Natural killer cell (primary cell): Measurements from ENCODE around the gene TMEM175. TPM values are rescaled to one million over a fixed set of nuclear protein-coding genes. Genes with fewer than 3 reads are reported as not detected.

Experiments used
- ATAC-seq, 3 donors: fragments of 150-1000 bp in 2 of 3; fragments of 200-7000 bp in 1 of 3; cut with Tn5 transposase; 1 replicate in 1 of 3; 2 replicates in 2 of 3; pipeline ENCODE4 v1.10.0; 2021; ENCODE audit warnings: mild to moderate bottlenecking in 2 of 3, moderate library complexity in 2 of 3
- DNase-seq, 2 donors: peaks; one replicate each; pipeline versions ENCODE4 v3.0.0 to v3.0.0-alpha.2; 2013 to 2021; ENCODE audit warnings: mixed read lengths in 1 of 2
- H3K27ac ChIP-seq: one replicate; pipeline ENCODE4 v1.5.1; 2013; ENCODE audit warnings: mild to moderate bottlenecking, low read length
- H3K27me3 ChIP-seq: one replicate; pipeline ENCODE4 v1.6.1; 2013; ENCODE audit warnings: low read length; ENCODE audit not compliant: control insufficient read depth, insufficient read depth
- H3K36me3 ChIP-seq: one replicate; pipeline ENCODE4 v1.6.1; 2013; ENCODE audit warnings: low read length; ENCODE audit not compliant: control insufficient read depth, insufficient read depth
- H3K4me1 ChIP-seq: one replicate; pipeline ENCODE4 v1.6.1; 2013; ENCODE audit warnings: low read length; ENCODE audit not compliant: control insufficient read depth, insufficient read depth
- H3K4me3 ChIP-seq: one replicate; pipeline ENCODE4 v1.5.1; 2013; ENCODE audit warnings: low read length
- H3K9me3 ChIP-seq: one replicate; pipeline ENCODE4 v1.6.1; 2013; ENCODE audit warnings: low read length; ENCODE audit not compliant: control insufficient read depth, insufficient read depth
- H3K27ac Mint-ChIP-seq, 2 donors: one replicate each; pipeline ENCODE4 v1.8.0; 2022; ENCODE audit warnings: mild to moderate bottlenecking in 2 of 2, mixed read lengths in 2 of 2, moderate library complexity in 1 of 2
- H3K27me3 Mint-ChIP-seq, 2 donors: one replicate each; pipeline ENCODE4 v1.8.0; 2022; ENCODE audit warnings: low read depth in 2 of 2, mixed read lengths in 2 of 2
- H3K36me3 Mint-ChIP-seq: one replicate; pipeline ENCODE4 v1.8.0; 2022; ENCODE audit warnings: mixed read lengths
- H3K4me1 Mint-ChIP-seq, 2 donors: one replicate each; pipeline ENCODE4 v1.8.0; 2022; ENCODE audit warnings: mixed read lengths in 2 of 2
- H3K4me3 Mint-ChIP-seq: one replicate; pipeline ENCODE4 v1.8.0; 2022; ENCODE audit warnings: mild to moderate bottlenecking, moderate library complexity, mixed read lengths
- H3K9me3 Mint-ChIP-seq, 2 donors: one replicate each; pipeline ENCODE4 v1.8.0; 2022; ENCODE audit warnings: mixed read lengths in 2 of 2
- CTCF ChIP-seq: fragments of 200-600 bp; IDR thresholded peaks from one replicate; pipeline ENCODE4 v1.8.0; 2022; ENCODE audit warnings: antibody characterized with exemption
- WGBS: methylation state at CpG from one replicate; pipeline ENCODE4 v1.1.7; 2013; ENCODE audit warnings: missing lambda C conversion rate; ENCODE audit not compliant: insufficient coverage; 5-methylcytosine and 5-hydroxymethylcytosine counted together
- intact Hi-C: fragments of 100-400 bp; cut with micrococcal nuclease; formaldehyde crosslinking; loops from one replicate; pipeline ENCODE4 v1.14.2; 2022
- total RNA-seq, 4 donors: library from RNA; stranded (reverse); fragments of 120-200 nt in 1 of 4; gene quantifications; one replicate each; pipeline versions ENCODE4 v1.2.3 to v1.2.4, GENCODE V29; 2013 to 2022

Gene TMEM175
- total RNA-seq = 10 to 100 TPM; 72.8 to 79.8 (median 73.2) TPM
- 32.9 TPM for total RNA-seq (2013)

- H3K4me1 Mint-ChIP-seq = peaks cover 30 to 42% of the 10 kb centered on the region in 2 donors
- TF ChIP-seq CTCF = no peak
- ATAC-seq = peak; percentile 84 to 95 (median 89)
- H3K9me3 Mint-ChIP-seq = no peaks in the 10 kb centered on the region
- peak; percentile 98 to 99 for DNase-seq
- no peaks in the 10 kb centered on the region for H3K27me3 Mint-ChIP-seq
- peak within 1 kb of the TSS; percentile 94 for H3K4me3 Mint-ChIP-seq
- Histone ChIP-seq H3K4me3 (peak within 1 kb of the TSS; percentile 81), H3K4me1 (peaks cover 45% of the 10 kb centered on the region), H3K36me3 (peaks cover 2% of the 10 kb centered on the region), H3K9me3 (no peaks in the 10 kb centered on the region), H3K27me3 (no peaks in the 10 kb centered on the region), H3K27ac (peak within 1 kb of the TSS; percentile 83)
- no peaks in the 10 kb centered on the region for H3K36me3 Mint-ChIP-seq
- peak within 1 kb of the TSS; percentile 89 to 95 for H3K27ac Mint-ChIP-seq
- intact Hi-C loops = loop anchor here (1.0 to 5.0 kb wide), 2 partner anchors 41 to 270 kb away; partner anchors contain the start of gene DGKQ
- WGBS = under 1% methylated on average over 99 of the region's 99 CpGs
Observed at GRCh38 chr4:931960-932712, at the start of gene TMEM175, which contains the start of gene GAK. TMEM175 (plus strand) TSS chr4:932460; CDS start chr4:947740, 15,280 bp downstream. GAK (minus strand) TSS chr4:932316; CDS start chr4:932187, 129 bp downstream.

GRCh38 chr4:882646-883045, 49.6 kb upstream of the TMEM175 start:
- peaks cover 10% of the 10 kb centered on the region for H3K4me1 ChIP-seq
- no peaks in the 10 kb centered on the region for H3K9me3 ChIP-seq
- H3K4me3 ChIP-seq = no peak overlapping the region
- H3K27me3 Mint-ChIP-seq = no peaks in the 10 kb centered on the region
- DNase-seq = no peak
- 97% methylated on average over 22 of the region's 22 CpGs for WGBS
- H3K4me3 Mint-ChIP-seq = no peak overlapping the region
- no peaks in the 10 kb centered on the region for H3K27me3 ChIP-seq
- intact Hi-C loops = no loop called here
- H3K9me3 Mint-ChIP-seq = no peaks in the 10 kb centered on the region
- no peak for TF ChIP-seq CTCF
- peaks cover 18 to 21% of the 10 kb centered on the region in 2 donors for H3K4me1 Mint-ChIP-seq
- no peak overlapping the region for H3K27ac ChIP-seq
- no peaks in the 10 kb centered on the region for H3K36me3 Mint-ChIP-seq
- H3K36me3 ChIP-seq = peaks cover 58% of the 10 kb centered on the region
- no peak overlapping the region for H3K27ac Mint-ChIP-seq
- no peak for ATAC-seq

- Mint-ChIP-seq H3K9me3 (no peaks in the 10 kb centered on the region), H3K27ac (peak overlapping the region in 1 of 2 donors; percentile 45), H3K36me3 (no peaks in the 10 kb centered on the region), H3K4me3 (no peak overlapping the region), H3K4me1 (peaks cover 16 to 24% of the 10 kb centered on the region in 2 donors), H3K27me3 (no peaks in the 10 kb centered on the region)
- WGBS = 96% methylated on average over 26 of the region's 26 CpGs
- ATAC-seq (no peak), DNase-seq (no peak)
- no peak for TF ChIP-seq CTCF
- Histone ChIP-seq H3K27ac (no peak overlapping the region), H3K4me3 (no peak overlapping the region), H3K9me3 (no peaks in the 10 kb centered on the region), H3K4me1 (peaks cover 10% of the 10 kb centered on the region), H3K36me3 (peaks cover 66% of the 10 kb centered on the region), H3K27me3 (no peaks in the 10 kb centered on the region)
- intact Hi-C loops = no loop called here
Observed at GRCh38 chr4:883377-884095, 48.7 kb upstream of the TMEM175 start.
